Spinal cord (tissue), 10 donors: Measurements from ENCODE around the gene SMAD7. TPM values are rescaled to one million over a fixed set of nuclear protein-coding genes. Genes with fewer than 3 reads are reported as not detected.

ENCODE experiments used
- DNase-seq, 6 donors: peaks; one replicate each; pipeline versions ENCODE4 v3.0.0 to v3.0.0-alpha.2; 2013 to 2015; ENCODE audit warnings: low spot score in 6 of 6, low read depth in 4 of 6
- H3K27ac ChIP-seq: one replicate; pipeline ENCODE4 v1.5.1; 2013; ENCODE audit warnings: low read depth, low read length, control low read depth
- H3K27me3 ChIP-seq: one replicate; pipeline ENCODE4 v1.6.1; 2013; ENCODE audit warnings: low read length; ENCODE audit not compliant: control insufficient read depth, insufficient read depth
- H3K36me3 ChIP-seq: one replicate; pipeline ENCODE4 v1.6.1; 2013; ENCODE audit warnings: low read length; ENCODE audit not compliant: control insufficient read depth, insufficient read depth
- H3K4me1 ChIP-seq: one replicate; pipeline ENCODE4 v1.6.1; 2013; ENCODE audit warnings: low read length; ENCODE audit not compliant: control insufficient read depth, insufficient read depth
- H3K4me3 ChIP-seq: one replicate; pipeline ENCODE4 v1.5.1; 2013; ENCODE audit warnings: low read depth, low read length, control low read depth
- H3K9me3 ChIP-seq: one replicate; pipeline ENCODE4 v1.6.1; 2013; ENCODE audit warnings: low read length; ENCODE audit not compliant: control insufficient read depth, insufficient read depth
- WGBS: methylation state at CpG from one replicate; pipeline ENCODE4 v1.1.5; 2013; ENCODE audit warnings: missing lambda C conversion rate; ENCODE audit not compliant: insufficient coverage; 5-methylcytosine and 5-hydroxymethylcytosine counted together
- long read RNA-seq, 4 donors: transcript quantifications; one replicate each; lab custom pipeline, GENCODE V29; 2026
- polyA plus RNA-seq, 2 donors: library from polyadenylated mRNA; unstranded; fragments of 120-200 nt; gene quantifications; one replicate each; pipeline ENCODE4 v1.2.1, GENCODE V29; 2013; ENCODE audit not compliant: insufficient read length in 2 of 2
- total RNA-seq, 2 donors: library from RNA; depleted of rRNA in 1 of 2; stranded (reverse); fragments of 120-200 nt in 1 of 2; fragments of >200 nt in 1 of 2; gene quantifications; one replicate each; pipeline versions ENCODE4 v1.2.3 to v1.2.4, GENCODE V29; 2013 to 2014
- donor health status: healthy.

Gene SMAD7, protein sequence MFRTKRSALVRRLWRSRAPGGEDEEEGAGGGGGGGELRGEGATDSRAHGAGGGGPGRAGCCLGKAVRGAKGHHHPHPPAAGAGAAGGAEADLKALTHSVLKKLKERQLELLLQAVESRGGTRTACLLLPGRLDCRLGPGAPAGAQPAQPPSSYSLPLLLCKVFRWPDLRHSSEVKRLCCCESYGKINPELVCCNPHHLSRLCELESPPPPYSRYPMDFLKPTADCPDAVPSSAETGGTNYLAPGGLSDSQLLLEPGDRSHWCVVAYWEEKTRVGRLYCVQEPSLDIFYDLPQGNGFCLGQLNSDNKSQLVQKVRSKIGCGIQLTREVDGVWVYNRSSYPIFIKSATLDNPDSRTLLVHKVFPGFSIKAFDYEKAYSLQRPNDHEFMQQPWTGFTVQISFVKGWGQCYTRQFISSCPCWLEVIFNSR
- total RNA-seq (10 to 100 TPM; 18.5 to 28.8 TPM), polyA plus RNA-seq (10 to 100 TPM; 19.5 to 24.0 TPM)
- long read RNA-seq, donor 1, full-length matches to known transcripts = 5 of 5 reads
- long read RNA-seq, donor 1, partial matches to known transcripts = 0 of 5 reads
- long read RNA-seq, donor 1, other reads (novel, unspliced or antisense) = 0 of 5 reads
- long read RNA-seq, donor 2, full-length matches to known transcripts = 1 of 1 reads
- long read RNA-seq, donor 2, partial matches to known transcripts = 0 of 1 reads
- long read RNA-seq, donor 2, other reads (novel, unspliced or antisense) = 0 of 1 reads
- long read RNA-seq, donor 3, full-length matches to known transcripts = 2 of 2 reads
- long read RNA-seq, donor 3, partial matches to known transcripts = 0 of 2 reads
- long read RNA-seq, donor 3, other reads (novel, unspliced or antisense) = 0 of 2 reads
- long read RNA-seq, donor 4, full-length matches to known transcripts = 3 of 3 reads
- long read RNA-seq, donor 4, partial matches to known transcripts = 0 of 3 reads
- long read RNA-seq, donor 4, other reads (novel, unspliced or antisense) = 0 of 3 reads

DNA sequence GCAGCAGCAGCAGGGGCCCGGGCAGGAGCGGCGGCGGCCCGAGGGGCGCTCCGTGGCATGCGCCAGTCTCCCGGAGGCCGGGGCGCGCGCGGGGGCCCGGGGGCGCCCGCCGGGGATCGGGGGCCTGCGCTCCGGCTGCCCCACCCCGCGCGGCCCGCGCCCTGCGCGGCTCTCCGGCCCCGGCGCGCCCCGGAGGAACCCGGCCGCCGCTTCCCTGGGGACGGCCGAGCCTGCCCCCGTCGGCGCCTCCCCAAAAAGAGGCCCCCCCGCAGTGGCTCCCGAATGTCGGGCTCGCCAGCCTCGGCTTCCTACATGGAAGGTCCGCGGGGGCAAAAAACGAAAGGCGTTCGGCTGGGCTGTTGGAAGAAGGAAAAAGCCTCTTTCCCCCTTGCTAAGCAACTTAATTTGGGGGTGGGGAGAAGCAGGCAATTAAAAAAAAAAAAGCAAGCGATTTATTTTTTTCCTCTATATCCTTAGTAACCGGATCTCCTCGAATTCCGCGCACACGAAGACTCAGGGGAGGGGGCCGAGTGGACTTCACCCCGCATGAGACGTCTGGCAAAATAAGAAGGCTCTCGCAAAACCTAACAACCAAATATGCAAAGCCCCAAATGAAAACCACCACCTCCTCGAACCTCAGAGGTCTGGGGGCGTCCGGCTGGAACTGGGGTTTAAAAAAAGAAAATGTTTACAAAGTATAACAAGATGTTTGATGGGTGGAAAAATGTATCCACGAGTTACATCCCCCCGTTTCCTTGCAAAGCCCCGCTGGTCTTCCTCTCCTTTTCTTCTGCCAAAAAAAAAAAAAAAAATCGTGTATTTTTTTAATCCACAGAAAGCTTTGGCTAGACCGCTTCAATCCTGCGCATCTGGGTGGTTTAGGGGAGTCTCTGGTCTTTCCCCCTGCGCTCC lies at the start of gene SMAD7:
TSS of gene SMAD7 (minus strand) at position 430 of the 912 bp plus-strand sequence. CDS start 541 bp downstream, outside the sequence.
- Histone ChIP-seq H3K27ac (peak within 1 kb of the TSS; percentile 76), H3K36me3 (peaks cover 3% of the 10 kb centered on the region), H3K4me3 (peak within 1 kb of the TSS; percentile 66), H3K4me1 (peaks cover 38% of the 10 kb centered on the region), H3K9me3 (no peaks in the 10 kb centered on the region), H3K27me3 (no peaks in the 10 kb centered on the region)
- WGBS = 0% methylated on average over 57 of the region's 71 CpGs
- peak in 2 of 6 donors; percentile 64 to 71 for DNase-seq

DNA sequence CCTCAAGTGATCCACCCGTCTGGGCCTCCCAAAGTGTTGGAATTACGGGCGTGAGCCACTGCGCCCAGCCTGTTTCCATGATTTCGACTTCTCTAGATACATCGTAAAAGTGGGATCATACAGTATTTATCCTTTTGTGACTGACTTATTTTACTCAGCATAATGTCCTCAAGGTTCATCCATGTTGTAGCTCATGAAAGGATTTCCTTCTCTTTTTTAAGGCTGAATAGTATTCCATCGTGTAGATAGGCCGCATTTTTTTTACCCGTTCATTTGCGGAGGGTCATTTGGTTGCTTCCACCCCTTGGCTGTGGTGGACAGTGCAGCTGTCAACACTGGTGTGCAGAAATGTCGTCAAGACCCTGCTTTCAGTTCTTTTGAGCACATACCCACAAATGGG lies 48.8 kb upstream of the SMAD7 start:
- no peaks in the 10 kb centered on the region for H3K36me3 ChIP-seq
- no peak overlapping the region for H3K27ac ChIP-seq
- peaks cover 25% of the 10 kb centered on the region for H3K4me1 ChIP-seq
- no peak for DNase-seq
- WGBS = 91% methylated on average over 11 of the region's 11 CpGs
- H3K9me3 ChIP-seq = no peaks in the 10 kb centered on the region
- H3K27me3 ChIP-seq = no peaks in the 10 kb centered on the region
- H3K4me3 ChIP-seq = no peak overlapping the region

DNA sequence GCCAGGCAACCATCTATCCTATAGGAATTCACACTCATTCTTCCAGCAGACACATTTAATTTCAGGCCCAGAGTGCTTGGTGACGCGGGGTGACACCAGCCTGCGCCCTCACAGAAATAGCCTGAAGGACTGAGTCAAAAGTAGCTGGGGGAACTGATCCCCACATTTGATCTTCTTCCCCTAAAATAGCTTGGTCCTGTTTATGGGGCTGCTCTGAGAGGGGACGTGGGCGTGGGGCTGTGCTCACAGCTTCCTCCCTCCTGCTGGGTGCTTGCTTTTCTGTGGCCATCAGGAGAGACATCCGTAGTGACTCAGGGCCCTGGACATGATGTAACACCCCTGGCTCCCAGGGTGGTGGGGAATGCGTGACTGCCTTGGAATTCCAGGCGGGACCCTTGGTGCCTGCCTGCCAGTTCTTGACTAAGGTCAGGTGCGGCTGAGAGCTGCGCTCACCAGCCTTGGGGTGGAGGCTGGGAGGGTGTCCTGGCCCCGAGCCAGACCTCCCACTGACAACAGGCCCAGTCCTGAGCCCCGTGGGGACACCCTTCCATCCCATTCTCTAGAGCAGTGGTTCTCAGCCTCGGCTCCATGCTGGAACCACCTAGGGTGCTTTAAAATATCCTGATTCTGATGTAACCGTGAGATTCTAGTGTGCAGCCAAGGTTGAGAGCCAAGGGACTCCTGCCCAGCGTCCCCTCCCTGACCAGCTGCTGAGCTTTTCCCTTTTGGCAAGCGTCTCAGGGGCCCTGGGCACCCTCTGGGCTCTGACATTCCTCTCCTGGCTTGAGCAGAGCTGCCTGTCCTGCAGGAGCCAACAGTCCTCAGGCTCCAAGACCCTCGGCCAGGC lies 47.4 kb upstream of the SMAD7 start:
- H3K9me3 ChIP-seq = no peaks in the 10 kb centered on the region
- no peak overlapping the region for H3K4me3 ChIP-seq
- WGBS = 27% methylated on average over 11 of the region's 17 CpGs
- peak in 2 of 6 donors; percentile 76 to 90 for DNase-seq
- peaks cover 25% of the 10 kb centered on the region for H3K4me1 ChIP-seq
- peak overlapping the region; percentile 25 for H3K27ac ChIP-seq
- no peaks in the 10 kb centered on the region for H3K36me3 ChIP-seq
- H3K27me3 ChIP-seq = no peaks in the 10 kb centered on the region

DNA sequence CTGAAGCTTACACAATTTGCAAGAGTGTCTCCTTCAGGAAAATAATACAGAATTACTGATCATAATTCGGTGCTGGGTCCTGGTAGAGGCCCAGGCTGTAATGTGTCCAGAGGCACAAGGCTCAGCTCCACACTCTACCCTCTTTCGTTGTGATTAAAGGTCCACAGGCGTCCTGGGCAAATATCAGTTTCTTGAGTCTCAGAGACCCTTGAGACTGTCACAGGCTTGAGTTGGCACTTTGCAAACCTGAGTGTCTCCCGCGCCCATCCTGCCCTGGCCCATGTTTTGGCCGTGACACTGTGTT lies 46.9 kb upstream of the SMAD7 start:
- H3K36me3 ChIP-seq = no peaks in the 10 kb centered on the region
- H3K27me3 ChIP-seq = no peaks in the 10 kb centered on the region
- no peak for DNase-seq
- H3K9me3 ChIP-seq = no peaks in the 10 kb centered on the region
- H3K4me1 ChIP-seq = peaks cover 25% of the 10 kb centered on the region
- no peak overlapping the region for H3K4me3 ChIP-seq
- peak overlapping the region; percentile 22 for H3K27ac ChIP-seq
- WGBS = 37% methylated on average over 6 of the region's 6 CpGs

DNA sequence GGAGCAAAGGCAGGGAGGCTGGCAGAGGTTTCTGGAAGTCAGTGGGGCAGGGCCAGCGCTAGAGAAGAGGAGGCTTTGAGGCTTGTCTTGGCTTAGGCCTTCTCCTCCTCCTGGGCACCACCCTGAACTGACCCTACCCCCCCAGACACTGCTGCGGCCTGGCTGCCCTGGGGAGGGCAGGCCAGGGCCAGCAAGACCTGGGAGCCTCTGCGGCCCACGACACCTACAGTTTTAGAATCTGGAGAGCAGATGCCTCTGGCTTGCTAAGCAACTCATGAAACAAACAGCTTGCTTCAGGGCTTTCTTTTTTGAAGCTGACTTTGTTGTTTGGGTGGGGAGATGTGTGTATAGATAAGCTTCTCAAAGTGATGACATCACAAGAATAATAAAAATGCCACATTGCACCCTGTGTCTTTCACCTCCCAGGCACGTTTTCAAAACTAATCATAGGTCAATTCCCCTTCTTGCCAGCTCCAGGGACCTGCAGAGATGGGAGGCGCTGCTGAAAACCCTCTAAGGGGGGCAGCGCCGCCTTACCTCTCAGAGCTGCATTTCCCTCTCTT lies 46.2 kb upstream of the SMAD7 start:
- Histone ChIP-seq H3K27ac (peak overlapping the region; percentile 22), H3K4me1 (peaks cover 28% of the 10 kb centered on the region), H3K4me3 (no peak overlapping the region), H3K27me3 (no peaks in the 10 kb centered on the region), H3K36me3 (no peaks in the 10 kb centered on the region), H3K9me3 (no peaks in the 10 kb centered on the region)
- 62% methylated on average over 4 of the region's 8 CpGs for WGBS
- DNase-seq = peak in 1 of 6 donors; percentile 32

DNA sequence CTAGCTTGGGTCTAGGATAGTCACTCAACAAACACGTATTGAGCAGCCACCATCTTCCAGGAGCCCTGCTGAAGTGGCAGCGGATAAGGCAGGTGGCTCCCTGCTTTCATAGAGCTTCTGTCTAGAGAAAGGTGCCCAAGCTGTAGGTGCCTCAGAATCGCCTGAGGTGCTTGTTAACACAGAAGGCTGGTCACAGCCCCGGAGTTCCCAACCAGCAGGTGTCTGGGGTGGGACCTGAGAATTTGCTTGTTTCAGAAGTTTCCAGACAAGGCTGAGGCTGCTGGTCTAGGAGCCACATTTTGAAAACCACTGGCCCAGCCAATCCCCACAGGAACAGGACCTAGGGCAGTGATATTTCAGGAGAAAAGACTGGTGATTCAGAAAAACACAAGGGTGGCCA lies 45.3 kb upstream of the SMAD7 start:
- Histone ChIP-seq H3K27ac (no peak overlapping the region), H3K4me3 (no peak overlapping the region), H3K36me3 (no peaks in the 10 kb centered on the region), H3K9me3 (no peaks in the 10 kb centered on the region), H3K4me1 (peaks cover 25% of the 10 kb centered on the region), H3K27me3 (no peaks in the 10 kb centered on the region)
- DNase-seq = no peak
- WGBS = 100% methylated on average over 4 of the region's 4 CpGs

DNA sequence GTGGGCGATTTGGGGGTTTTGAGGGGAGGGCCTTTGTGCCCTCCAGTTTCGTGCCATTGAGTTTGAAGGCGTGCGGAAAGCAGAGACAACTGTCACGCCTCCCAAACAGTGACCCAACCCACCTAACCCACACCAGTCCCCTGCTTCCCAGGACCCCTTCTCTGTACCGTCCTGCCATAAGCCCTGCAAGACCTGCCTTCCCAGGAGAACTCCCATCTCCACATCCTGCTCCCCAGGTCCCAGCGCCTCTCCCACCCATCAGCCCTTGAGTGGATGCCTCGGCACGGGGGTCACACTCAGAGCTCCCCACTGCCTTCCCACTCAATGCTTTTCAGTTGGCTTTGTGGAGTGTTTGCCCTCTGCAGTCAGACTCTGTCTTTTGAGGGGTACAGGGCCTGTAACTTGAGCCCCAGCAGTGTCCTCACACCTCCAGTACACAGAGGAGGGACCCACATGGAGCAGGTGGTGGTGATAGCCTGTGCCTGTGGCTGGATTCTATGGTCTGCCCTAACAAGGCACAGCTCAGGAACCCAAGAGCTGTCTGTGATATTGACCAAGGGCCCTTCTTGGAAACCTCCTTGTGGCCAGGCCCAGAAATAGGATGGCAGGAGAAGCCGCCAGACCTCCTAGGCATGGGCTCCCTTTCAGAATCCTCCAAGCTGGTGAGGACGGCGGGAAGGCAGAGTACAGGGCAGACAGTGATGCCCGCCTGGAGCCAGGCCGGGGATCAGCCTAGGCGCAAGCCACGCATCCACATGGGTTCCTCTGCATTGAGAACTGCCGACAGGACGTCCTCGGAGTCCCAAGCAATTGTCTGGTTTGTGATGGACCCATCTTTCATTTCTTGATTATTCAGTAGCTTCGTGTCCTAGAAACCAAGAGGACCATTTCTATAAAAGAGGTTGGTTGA lies 44.4 kb upstream of the SMAD7 start:
- no peak overlapping the region for H3K27ac ChIP-seq
- H3K4me3 ChIP-seq = no peak overlapping the region
- no peaks in the 10 kb centered on the region for H3K9me3 ChIP-seq
- H3K36me3 ChIP-seq = no peaks in the 10 kb centered on the region
- WGBS = 91% methylated on average over 17 of the region's 20 CpGs
- DNase-seq = no peak
- no peaks in the 10 kb centered on the region for H3K27me3 ChIP-seq
- peaks cover 30% of the 10 kb centered on the region for H3K4me1 ChIP-seq
